Hematopoietic multipotent progenitor cell treated with erythropoietin and hydrocortisone succinate and interleukin-3 and kit ligand, for 17 days (in vitro differentiated cells): ENCODE measurements around the gene REM1.
"Not testable (repeated sequence)": the region's sequence is repeated elsewhere in the genome, so short reads cannot be mapped to it uniquely, and the experiment has no call there.

Source experiments
- DNase-seq: peaks from one replicate; pipeline ENCODE4 v3.0.0-alpha.2; 2015; ENCODE audit warnings: low spot score

Gene REM1

GRCh38 chr20:31485450-31486339 is 10.6 kb downstream of the REM1 start:
- DNase-seq: no peak

GRCh38 chr20:31488115-31488514 is 13.0 kb downstream of the REM1 start:
- DNase-seq: no peak

GRCh38 chr20:31489152-31489551 is 14.1 kb downstream of the REM1 start:
- no peak for DNase-seq

GRCh38 chr20:31490752-31491151 is 15.7 kb downstream of the REM1 start:
- DNase-seq: no peak

GRCh38 chr20:31494131-31494530 is 19.0 kb downstream of the REM1 start:
- DNase-seq: no peak

- DNase-seq: no peak
Observed at GRCh38 chr20:31496761-31497295, 21.7 kb downstream of the REM1 start.

- DNase-seq: peak; percentile 37
Observed at GRCh38 chr20:31497838-31498540, 22.9 kb downstream of the REM1 start.

GRCh38 chr20:31500527-31500926 is 25.4 kb downstream of the REM1 start:
- no peak for DNase-seq

GRCh38 chr20:31502884-31503673 is 28.0 kb downstream of the REM1 start:
- peak; percentile 85 for DNase-seq

- DNase-seq: no peak
Observed at GRCh38 chr20:31505903-31506302, 30.8 kb downstream of the REM1 start.

GRCh38 chr20:31508517-31509244 is 33.6 kb downstream of the REM1 start:
- no peak for DNase-seq

- peak; percentile 96 for DNase-seq
Observed at GRCh38 chr20:31514154-31515071, 39.3 kb downstream of the REM1 start, which contains the start of gene HM13. HM13 (plus strand) TSS chr20:31514442; CDS start chr20:31514552, 110 bp downstream.

GRCh38 chr20:31515072-31515774 is 40.1 kb downstream of the REM1 start:
- no peak for DNase-seq

- no peak for DNase-seq
Observed at GRCh38 chr20:31515775-31516107, 40.7 kb downstream of the REM1 start.

- no peak for DNase-seq
Observed at GRCh38 chr20:31516166-31516565, 41.1 kb downstream of the REM1 start.

GRCh38 chr20:31516651-31517050 is 41.6 kb downstream of the REM1 start:
- no peak for DNase-seq

- DNase-seq: peak; percentile 13
Observed at GRCh38 chr20:31517373-31517772, 42.3 kb downstream of the REM1 start.

- not testable (repeated sequence) for DNase-seq
Observed at GRCh38 chr20:31521267-31521666, 46.2 kb downstream of the REM1 start.

GRCh38 chr20:31522731-31523130 is 47.6 kb downstream of the REM1 start:
- DNase-seq: no peak
